Liver (tissue), 9 donors: ENCODE measurements around the gene ATXN7L1. TPM values are rescaled to one million over a fixed set of nuclear protein-coding genes. Genes with fewer than 3 reads are reported as not detected.

ENCODE experiments used
- DNase-seq: peaks from one replicate; pipeline ENCODE4 v3.0.0-alpha.2; 2017; ENCODE audit warnings: low spot score
- H3K27ac ChIP-seq, 2 donors: one replicate each; pipeline ENCODE4 v1.7.0; 2013; ENCODE audit warnings: inconsistent platforms in 2 of 2, low read length in 2 of 2, control low read depth in 1 of 2, low read depth in 1 of 2, mild to moderate bottlenecking in 1 of 2
- H3K27me3 ChIP-seq, 4 donors: one replicate each; pipeline versions ENCODE4 v1.6.1 to v1.7.0; 2013; ENCODE audit warnings: low read length in 3 of 4, inconsistent platforms in 1 of 4, mild to moderate bottlenecking in 1 of 4, moderate library complexity in 1 of 4; ENCODE audit not compliant: control insufficient read depth in 4 of 4, insufficient read depth in 4 of 4
- H3K36me3 ChIP-seq, 4 donors: one replicate each; pipeline versions ENCODE4 v1.6.1 to v1.7.0; 2013; ENCODE audit warnings: low read length in 3 of 4, mild to moderate bottlenecking in 3 of 4, low read depth in 1 of 4, moderate library complexity in 1 of 4; ENCODE audit not compliant: control insufficient read depth in 4 of 4, insufficient read depth in 3 of 4
- H3K4me1 ChIP-seq, 4 donors: one replicate each; pipeline versions ENCODE4 v1.6.1 to v1.7.0; 2013; ENCODE audit warnings: low read length in 3 of 4, mild to moderate bottlenecking in 3 of 4, moderate library complexity in 1 of 4; ENCODE audit not compliant: control insufficient read depth in 4 of 4, insufficient read depth in 4 of 4
- H3K4me3 ChIP-seq, 3 donors: one replicate each; pipeline versions ENCODE4 v1.6.1 to v1.7.0; 2013; ENCODE audit warnings: low read length in 3 of 3, control low read depth in 1 of 3, low read depth in 1 of 3, mild to moderate bottlenecking in 1 of 3
- H3K9ac ChIP-seq, 2 donors: one replicate each; pipeline ENCODE4 v1.7.0; 2013; ENCODE audit warnings: low read length in 2 of 2, mild to moderate bottlenecking in 2 of 2, moderate library complexity in 2 of 2, control low read depth in 1 of 2, low read depth in 1 of 2
- H3K9me3 ChIP-seq, 4 donors: one replicate each; pipeline versions ENCODE4 v1.6.1 to v1.7.0; 2013; ENCODE audit warnings: low read length in 3 of 4; ENCODE audit not compliant: control insufficient read depth in 4 of 4
- ATF3 ChIP-seq: IDR thresholded peaks from 2 replicates; pipeline ENCODE4 v1.6.1; 2016; ENCODE audit warnings: antibody characterized with exemption
- FOXA2 ChIP-seq: IDR thresholded peaks from 2 replicates; pipeline ENCODE4 v1.6.1; 2016; ENCODE audit warnings: antibody characterized with exemption
- GABPA ChIP-seq, 2 donors: IDR thresholded peaks in 1 of 2; conservative IDR thresholded peaks in 1 of 2; 2 replicates each; pipeline ENCODE4 v1.6.1; 2016; ENCODE audit warnings: antibody characterized with exemption in 2 of 2, mild to moderate bottlenecking in 1 of 2, moderate library complexity in 1 of 2
- HNF4A ChIP-seq, 2 donors: conservative IDR thresholded peaks; 2 replicates each; pipeline ENCODE4 v1.6.1; 2016; ENCODE audit warnings: antibody characterized with exemption in 2 of 2, mild to moderate bottlenecking in 2 of 2
- HNF4G ChIP-seq: IDR thresholded peaks from 2 replicates; pipeline ENCODE4 v1.6.1; 2016; ENCODE audit warnings: antibody characterized with exemption
- JUND ChIP-seq, 2 donors: IDR thresholded peaks; 2 replicates each; pipeline ENCODE4 v1.6.1; 2016; ENCODE audit warnings: antibody characterized with exemption in 2 of 2
- MAX ChIP-seq: IDR thresholded peaks from 2 replicates; pipeline ENCODE4 v1.6.1; 2016; ENCODE audit warnings: antibody characterized with exemption
- NR2F2 ChIP-seq: IDR thresholded peaks from 2 replicates; pipeline ENCODE4 v1.6.1; 2016; ENCODE audit warnings: antibody characterized with exemption
- RAD21 ChIP-seq, 2 donors: IDR thresholded peaks; 2 replicates each; pipeline ENCODE4 v1.6.1; 2016; ENCODE audit warnings: antibody characterized with exemption in 2 of 2, mild to moderate bottlenecking in 2 of 2
- REST ChIP-seq: IDR thresholded peaks from 2 replicates; pipeline ENCODE4 v1.6.1; 2016; ENCODE audit warnings: antibody characterized with exemption, mild to moderate bottlenecking
- RXRA ChIP-seq, 2 donors: IDR thresholded peaks; 2 replicates each; pipeline ENCODE4 v1.6.1; 2017 to 2018; ENCODE audit warnings: antibody characterized with exemption in 2 of 2, mild to moderate bottlenecking in 1 of 2
- SP1 ChIP-seq: IDR thresholded peaks from 2 replicates; pipeline ENCODE4 v1.6.1; 2018; ENCODE audit warnings: antibody characterized with exemption, mild to moderate bottlenecking
- TAF1 ChIP-seq: conservative IDR thresholded peaks from 2 replicates; pipeline ENCODE4 v1.6.1; 2016; ENCODE audit warnings: antibody characterized with exemption, mild to moderate bottlenecking
- YY1 ChIP-seq: IDR thresholded peaks from 2 replicates; pipeline ENCODE4 v1.6.1; 2016; ENCODE audit warnings: antibody characterized with exemption, mild to moderate bottlenecking
- WGBS: extraction: QIAGEN DNeasy Blood & Tissue Kit; methylation state at CpG from one replicate; pipeline ENCODE4 v1.1.7; 2013; 5-methylcytosine and 5-hydroxymethylcytosine counted together
- polyA plus RNA-seq, 2 donors: library from polyadenylated mRNA; stranded (reverse) in 1 of 2; unstranded in 1 of 2; fragments of 200-250 nt in 1 of 2; fragments of >200 nt in 1 of 2; fragmentation: Nextera tagmentation in 1 of 2; extraction: Ambion mirVana in 1 of 2; gene quantifications; one replicate each; pipeline versions ENCODE4 v1.2.1 to v1.2.3, GENCODE V29; 2013 to 2015
- total RNA-seq, 2 donors: library from RNA; depleted of rRNA; stranded (reverse); fragments of >200 nt; gene quantifications; one replicate each; pipeline ENCODE4 v1.2.3, GENCODE V29; 2014
- TF ChIP-seq, protein P1 (sequence below): fragments of 150-350 bp; IDR thresholded peaks from 2 replicates; pipeline ENCODE4 v1.5.1; 2017; ENCODE audit warnings: improper control_type of control experiment, low read depth, low read length; ENCODE audit not compliant: missing input control
- donor health status: healthy.
- donor health status: healthy.
- donor health status: healthy.
- donor health status: healthy.
- donor health status: healthy.

Gene ATXN7L1
- total and polyA plus RNA-seq, 4 donors: 2.1 to 7.4 (median 5.3) TPM

DNA sequence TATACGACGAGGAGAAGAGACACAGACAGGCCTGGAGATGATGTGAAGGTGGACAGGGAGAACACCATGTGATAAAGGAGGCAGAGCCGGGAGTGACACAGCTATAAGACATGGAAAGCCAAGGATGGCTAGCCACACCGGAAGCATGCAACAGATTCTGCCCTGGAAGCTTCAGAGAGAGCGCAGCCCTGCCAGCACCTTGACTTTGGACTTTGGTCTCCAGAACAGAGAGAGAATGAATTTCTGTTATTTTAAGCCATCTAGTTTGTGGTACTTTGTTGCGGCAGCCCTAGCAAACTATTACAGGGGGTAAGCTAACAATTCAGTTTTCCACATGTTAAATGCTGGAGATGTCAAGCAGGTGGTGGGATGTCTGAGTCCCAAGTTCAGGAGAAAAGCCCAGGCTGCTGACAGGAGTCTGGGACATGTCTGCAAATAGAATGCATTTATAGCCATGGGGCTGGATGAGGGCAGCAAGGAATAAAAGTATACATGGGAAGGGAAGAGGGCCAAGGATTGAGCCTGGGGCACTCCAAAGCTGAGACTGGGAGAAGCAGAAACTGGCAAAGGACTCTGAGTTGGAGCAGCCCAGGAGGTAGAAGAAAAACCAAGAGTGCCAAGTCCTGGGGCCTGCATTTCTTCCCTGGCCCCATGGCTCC is 65.1 kb downstream of the ATXN7L1 start:
- WGBS: 54% methylated on average over 6 of the region's 6 CpGs
- Histone ChIP-seq H3K27ac (peak overlapping the region; percentile 16 to 25), H3K27me3 (no peaks in the 10 kb centered on the region), H3K4me3 (no peak overlapping the region), H3K36me3 (no peaks in the 10 kb centered on the region), H3K9ac (no peak overlapping the region), H3K9me3 (no peaks in the 10 kb centered on the region), H3K4me1 (peaks cover 3 to 14% (median 11%) of the 10 kb centered on the region in 4 donors)
- peak; percentile 36 for TF ChIP-seq REST
- peak; percentile 42 to 53 for TF ChIP-seq RXRA (IDR thresholded peaks at IDR 0.05)
- no peak for TF ChIP-seq TAF1
- TF ChIP-seq HNF4G: peak; percentile 89
- TF ChIP-seq, protein P1, sequence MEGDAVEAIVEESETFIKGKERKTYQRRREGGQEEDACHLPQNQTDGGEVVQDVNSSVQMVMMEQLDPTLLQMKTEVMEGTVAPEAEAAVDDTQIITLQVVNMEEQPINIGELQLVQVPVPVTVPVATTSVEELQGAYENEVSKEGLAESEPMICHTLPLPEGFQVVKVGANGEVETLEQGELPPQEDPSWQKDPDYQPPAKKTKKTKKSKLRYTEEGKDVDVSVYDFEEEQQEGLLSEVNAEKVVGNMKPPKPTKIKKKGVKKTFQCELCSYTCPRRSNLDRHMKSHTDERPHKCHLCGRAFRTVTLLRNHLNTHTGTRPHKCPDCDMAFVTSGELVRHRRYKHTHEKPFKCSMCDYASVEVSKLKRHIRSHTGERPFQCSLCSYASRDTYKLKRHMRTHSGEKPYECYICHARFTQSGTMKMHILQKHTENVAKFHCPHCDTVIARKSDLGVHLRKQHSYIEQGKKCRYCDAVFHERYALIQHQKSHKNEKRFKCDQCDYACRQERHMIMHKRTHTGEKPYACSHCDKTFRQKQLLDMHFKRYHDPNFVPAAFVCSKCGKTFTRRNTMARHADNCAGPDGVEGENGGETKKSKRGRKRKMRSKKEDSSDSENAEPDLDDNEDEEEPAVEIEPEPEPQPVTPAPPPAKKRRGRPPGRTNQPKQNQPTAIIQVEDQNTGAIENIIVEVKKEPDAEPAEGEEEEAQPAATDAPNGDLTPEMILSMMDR: no peak
- peak; percentile 36 for TF ChIP-seq FOXA2
- peak; percentile 47 for TF ChIP-seq MAX
- TF ChIP-seq GABPA (IDR thresholded peaks at IDR 0.05 in 1 of 2, conservative IDR thresholded peaks at IDR 0.05 in 1 of 2): peak in 1 of 2 donors; percentile 40
- peak; percentile 31 to 51 for TF ChIP-seq JUND (IDR thresholded peaks at IDR 0.05)
- TF ChIP-seq YY1: peak; percentile 35
- peak; percentile 86 for TF ChIP-seq SP1
- no peak for TF ChIP-seq NR2F2
- peak; percentile 96 to 97 for TF ChIP-seq HNF4A (conservative IDR thresholded peaks at IDR 0.05)
- peak in 1 of 2 donors; percentile 47 for TF ChIP-seq RAD21 (IDR thresholded peaks at IDR 0.05)
- DNase-seq: no peak

DNA sequence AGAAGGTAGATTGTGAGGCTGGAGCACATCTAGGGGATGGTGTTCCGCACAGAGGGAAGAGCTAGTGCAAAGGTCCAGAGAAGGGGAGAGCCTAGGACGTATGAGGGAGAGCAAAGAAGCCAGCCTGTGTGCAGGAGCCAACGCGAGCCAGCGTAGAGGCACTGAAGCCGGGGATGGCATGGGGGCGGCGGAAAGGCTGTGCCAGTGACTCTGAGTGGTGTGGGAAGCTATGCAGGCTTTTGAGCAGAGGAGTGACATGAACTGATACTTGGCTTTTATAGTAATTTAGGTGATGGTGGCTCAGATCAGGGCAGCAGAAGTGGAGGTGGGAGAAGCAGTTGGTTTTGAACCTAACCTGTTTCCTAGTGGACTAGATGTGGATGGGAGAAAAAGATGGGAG is 65.8 kb downstream of the ATXN7L1 start:
- 97% methylated on average over 8 of the region's 8 CpGs for WGBS
- Histone ChIP-seq H3K27ac (no peak overlapping the region), H3K36me3 (no peaks in the 10 kb centered on the region), H3K4me1 (peaks cover 3 to 19% (median 12%) of the 10 kb centered on the region in 4 donors), H3K9ac (no peak overlapping the region), H3K27me3 (no peaks in the 10 kb centered on the region), H3K4me3 (no peak overlapping the region), H3K9me3 (no peaks in the 10 kb centered on the region)
- no peak for DNase-seq
- TF ChIP-seq ATF3: no peak
